ENCODE results near the gene TMX4. TPM values are rescaled to one million over a fixed set of nuclear protein-coding genes. Genes with fewer than 3 reads are reported as not detected.
A peak's percentile ranks its signal among the peaks of the same experiment; 100 is the strongest.

The TMX4 gene
- total RNA-seq, 1 experiment from 2014 or later, result 11.7 TPM

DNA sequence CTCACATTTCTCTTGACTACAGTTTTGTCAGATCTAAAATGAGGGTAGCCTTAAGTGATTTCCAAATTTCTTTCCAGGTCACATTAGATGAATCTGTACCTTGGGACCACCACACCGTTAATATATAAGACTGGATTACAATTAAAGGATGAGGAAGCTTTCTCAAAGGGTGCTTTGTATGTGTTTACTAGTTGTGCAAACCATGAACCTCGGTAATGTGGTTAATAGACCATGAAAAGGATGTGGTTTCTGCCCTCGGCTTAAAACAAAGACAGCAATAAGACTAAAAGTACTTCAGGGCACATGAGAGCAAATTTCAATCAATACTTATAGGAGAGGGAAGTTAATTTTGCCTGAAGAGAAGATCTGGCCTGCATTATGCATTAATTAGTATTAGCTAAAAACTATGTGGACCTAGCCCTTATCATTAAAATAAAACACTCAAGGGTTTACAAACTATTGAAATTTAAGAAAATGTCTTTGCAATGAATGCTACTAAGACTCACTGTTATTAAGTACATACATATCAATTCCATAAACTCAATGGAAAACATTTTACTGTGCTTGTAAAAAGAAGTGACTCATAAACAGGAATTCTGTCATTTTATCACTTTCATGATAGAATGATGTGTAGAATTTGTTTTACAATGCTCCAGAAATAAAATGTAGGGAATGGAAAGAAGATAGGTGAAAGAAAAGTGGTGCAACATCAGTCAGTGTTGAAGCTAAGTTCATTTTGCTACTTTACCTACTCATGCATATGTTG lies 936 bp upstream of the TMX4 start:
- H3K4me1 Mint-ChIP-seq, result peaks cover 0 to 10% of the 10 kb centered on the region in 2 experiments
- no peaks in the 10 kb centered on the region for H4K20me1 ChIP-seq (ENCODE audit: control insufficient read depth, insufficient read depth, insufficient read length)
- H3K36me3 Mint-ChIP-seq (ENCODE audit: insufficient read depth in 1 of 3, low read depth in 3 of 3), result no peaks in the 10 kb centered on the region
- no peak overlapping the region for H2AFZ ChIP-seq (ENCODE audit: low read length)
- DNase-seq, result no peak
- H2BK15ac ChIP-seq (ENCODE audit: low read depth, low read length), result no peak overlapping the region
- H3K56ac ChIP-seq (ENCODE audit: insufficient read length, low read depth, low read length), result no peak overlapping the region
- no peaks in the 10 kb centered on the region for H3K79me2 ChIP-seq (ENCODE audit: insufficient read depth, low read length)
- H3K79me1 ChIP-seq (ENCODE audit: insufficient read depth, low read depth, low read length, poor library complexity, severe bottlenecking), result no peaks in the 10 kb centered on the region
- no peak overlapping the region for H3K27ac ChIP-seq (ENCODE audit: insufficient read length, low read depth, low read length)
- TF ChIP-seq, protein P1, sequence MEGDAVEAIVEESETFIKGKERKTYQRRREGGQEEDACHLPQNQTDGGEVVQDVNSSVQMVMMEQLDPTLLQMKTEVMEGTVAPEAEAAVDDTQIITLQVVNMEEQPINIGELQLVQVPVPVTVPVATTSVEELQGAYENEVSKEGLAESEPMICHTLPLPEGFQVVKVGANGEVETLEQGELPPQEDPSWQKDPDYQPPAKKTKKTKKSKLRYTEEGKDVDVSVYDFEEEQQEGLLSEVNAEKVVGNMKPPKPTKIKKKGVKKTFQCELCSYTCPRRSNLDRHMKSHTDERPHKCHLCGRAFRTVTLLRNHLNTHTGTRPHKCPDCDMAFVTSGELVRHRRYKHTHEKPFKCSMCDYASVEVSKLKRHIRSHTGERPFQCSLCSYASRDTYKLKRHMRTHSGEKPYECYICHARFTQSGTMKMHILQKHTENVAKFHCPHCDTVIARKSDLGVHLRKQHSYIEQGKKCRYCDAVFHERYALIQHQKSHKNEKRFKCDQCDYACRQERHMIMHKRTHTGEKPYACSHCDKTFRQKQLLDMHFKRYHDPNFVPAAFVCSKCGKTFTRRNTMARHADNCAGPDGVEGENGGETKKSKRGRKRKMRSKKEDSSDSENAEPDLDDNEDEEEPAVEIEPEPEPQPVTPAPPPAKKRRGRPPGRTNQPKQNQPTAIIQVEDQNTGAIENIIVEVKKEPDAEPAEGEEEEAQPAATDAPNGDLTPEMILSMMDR (conservative IDR thresholded peaks at IDR 0.05), result no peak
- H4K5ac ChIP-seq (ENCODE audit: insufficient read length, low read depth, low read length), result no peak overlapping the region
- H2BK120ac ChIP-seq (ENCODE audit: low read depth, low read length, poor library complexity, severe bottlenecking), result no peak overlapping the region
- H3K14ac ChIP-seq (ENCODE audit: insufficient read depth, low read length), result no peak overlapping the region
- no peaks in the 10 kb centered on the region for H3K4me1 ChIP-seq (ENCODE audit: insufficient read depth, low read length)
- no peaks in the 10 kb centered on the region for H3K27me3 ChIP-seq (ENCODE audit: insufficient read depth, low read length)
- no peak overlapping the region for H2BK20ac ChIP-seq (ENCODE audit: low read depth, low read length, poor library complexity, severe bottlenecking)
- no peak overlapping the region for H2BK5ac ChIP-seq (ENCODE audit: insufficient read length, low read length)
- no CpG with 5 or more reads among the region's 3 CpGs for WGBS (ENCODE audit: extremely low coverage, insufficient read length, low lambda C conversion rate)
- H3K18ac ChIP-seq (ENCODE audit: insufficient read length, low read depth, low read length), result no peak overlapping the region
- no peaks in the 10 kb centered on the region for H3K9me3 ChIP-seq (ENCODE audit: control insufficient read depth, low read depth, low read length)
- no peak overlapping the region for H3K23ac ChIP-seq (ENCODE audit: insufficient read length, low read depth, low read length)
- no peak overlapping the region for H3K9ac ChIP-seq (ENCODE audit: extremely low read depth, insufficient read length, low read length)
- H2BK12ac ChIP-seq (ENCODE audit: insufficient read length, low read depth, low read length), result no peak overlapping the region
- no peak overlapping the region for H3K27ac Mint-ChIP-seq
- no peak overlapping the region for H4K8ac ChIP-seq (replicated peaks; ENCODE audit: insufficient read length, low read depth, low read length)
- H2AK5ac ChIP-seq (ENCODE audit: insufficient read length, low read length), result no peak overlapping the region
- H3K4me3 Mint-ChIP-seq, result peak overlapping the region in 1 of 2 experiments; percentile 88; a peak in 3 of 5 replicates
- H3K4ac ChIP-seq (ENCODE audit: low read depth, low read length), result no peak overlapping the region
- no peaks in the 10 kb centered on the region; a peak in 1 of 5 replicates for H3K9me3 Mint-ChIP-seq
- no peak overlapping the region for H4K91ac ChIP-seq (ENCODE audit: insufficient read length, low read depth, low read length)
- no peaks in the 10 kb centered on the region; the same call in 1 of the 2 replicates for H3K27me3 Mint-ChIP-seq (ENCODE audit: low read depth)
- no peak overlapping the region for H3T11ph ChIP-seq (ENCODE audit: low read length)
- no peak overlapping the region for H3K4me2 ChIP-seq (ENCODE audit: insufficient read depth, insufficient read length, low read length)
- H3K23me2 ChIP-seq (ENCODE audit: insufficient read length, low read depth, low read length, poor library complexity, severe bottlenecking), result peaks cover 3% of the 10 kb centered on the region
